Retinal pigment epithelial cell (primary cell): ENCODE data around the gene SLC7A14.

Experiments
- DNase-seq: peaks from one replicate; pipeline ENCODE4 v3.0.0-alpha.2; 2010; ENCODE audit warnings: low read depth
- H3K4me3 ChIP-seq: 2 replicates; pipeline ENCODE4 v1.5.1; 2011; ENCODE audit warnings: mild to moderate bottlenecking, low read length, control low read depth, moderate library complexity
- TF ChIP-seq, protein P1 (sequence below): conservative IDR thresholded peaks from 2 replicates; pipeline ENCODE4 v1.5.1; 2011; ENCODE audit warnings: low read depth, low read length, control low read depth, inconsistent platforms

The SLC7A14 gene

GRCh38 chr3:170414202-170414663 is 171.6 kb downstream of the SLC7A14 start:
- peak; percentile 61 for DNase-seq
- H3K4me3 ChIP-seq: no peak overlapping the region
- TF ChIP-seq, protein P1, sequence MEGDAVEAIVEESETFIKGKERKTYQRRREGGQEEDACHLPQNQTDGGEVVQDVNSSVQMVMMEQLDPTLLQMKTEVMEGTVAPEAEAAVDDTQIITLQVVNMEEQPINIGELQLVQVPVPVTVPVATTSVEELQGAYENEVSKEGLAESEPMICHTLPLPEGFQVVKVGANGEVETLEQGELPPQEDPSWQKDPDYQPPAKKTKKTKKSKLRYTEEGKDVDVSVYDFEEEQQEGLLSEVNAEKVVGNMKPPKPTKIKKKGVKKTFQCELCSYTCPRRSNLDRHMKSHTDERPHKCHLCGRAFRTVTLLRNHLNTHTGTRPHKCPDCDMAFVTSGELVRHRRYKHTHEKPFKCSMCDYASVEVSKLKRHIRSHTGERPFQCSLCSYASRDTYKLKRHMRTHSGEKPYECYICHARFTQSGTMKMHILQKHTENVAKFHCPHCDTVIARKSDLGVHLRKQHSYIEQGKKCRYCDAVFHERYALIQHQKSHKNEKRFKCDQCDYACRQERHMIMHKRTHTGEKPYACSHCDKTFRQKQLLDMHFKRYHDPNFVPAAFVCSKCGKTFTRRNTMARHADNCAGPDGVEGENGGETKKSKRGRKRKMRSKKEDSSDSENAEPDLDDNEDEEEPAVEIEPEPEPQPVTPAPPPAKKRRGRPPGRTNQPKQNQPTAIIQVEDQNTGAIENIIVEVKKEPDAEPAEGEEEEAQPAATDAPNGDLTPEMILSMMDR: peak; percentile 99

DNA sequence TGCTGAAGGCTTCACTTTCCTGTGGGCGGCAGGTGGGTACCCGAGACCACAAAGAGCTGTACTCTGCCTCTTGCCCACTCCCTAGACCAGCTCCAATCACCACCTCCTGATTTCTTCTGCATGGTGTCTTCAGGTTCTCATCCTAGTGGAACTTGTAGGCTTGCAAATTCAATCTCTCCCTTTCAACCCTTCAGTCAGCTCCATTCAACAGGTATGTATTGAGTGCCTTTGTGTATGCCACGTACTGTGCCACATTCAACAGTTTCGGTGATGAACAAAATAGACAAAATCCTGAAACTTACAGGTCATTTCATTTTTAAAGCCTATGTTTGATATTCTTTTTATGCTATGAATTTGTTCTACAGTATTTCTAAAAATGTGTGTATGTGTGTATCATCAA is 172.6 kb downstream of the SLC7A14 start:
- TF ChIP-seq, protein P1: no peak
- no peak overlapping the region for H3K4me3 ChIP-seq
- DNase-seq: no peak

- no peak overlapping the region for H3K4me3 ChIP-seq
- no peak for DNase-seq
- TF ChIP-seq, protein P1: peak; percentile 67
Observed at GRCh38 chr3:170410428-170411029, 175.3 kb downstream of the SLC7A14 start.
